HAP-1 (cell line): ENCODE data around the gene FCN3.

Experiments
- DNase-seq, 2 experiments: peaks; one replicate each; pipeline ENCODE4 v3.0.0-alpha.2; 2016 to 2020; ENCODE audit warnings: low spot score in 2 of 2
- H3K27me3 ChIP-seq: fragments of 250-450 bp; sonication (Bioruptor Pico); 2 replicates; pipeline ENCODE4 v1.5.1; 2020; ENCODE audit warnings: low read depth, mild to moderate bottlenecking, moderate library complexity
- H3K36me3 ChIP-seq: fragments of 250-450 bp; sonication (Bioruptor Pico); replicated peaks from 2 replicates; pipeline ENCODE4 v1.5.1; 2020; ENCODE audit warnings: mild to moderate bottlenecking
- H3K4me1 ChIP-seq: fragments of 250-450 bp; sonication (Bioruptor Pico); 2 replicates; pipeline ENCODE4 v1.5.1; 2020; ENCODE audit warnings: mild to moderate bottlenecking
- H3K4me3 ChIP-seq: fragments of 250-450 bp; sonication (Bioruptor Pico); 2 replicates; pipeline ENCODE4 v1.5.1; 2020; ENCODE audit warnings: mild to moderate bottlenecking, moderate library complexity
- H3K9me3 ChIP-seq: fragments of 250-450 bp; sonication (Bioruptor Pico); 2 replicates; pipeline ENCODE4 v1.5.1; 2020; ENCODE audit warnings: mild to moderate bottlenecking, moderate library complexity
- in situ Hi-C: fragments of 300-500 bp; cut with MboI; formaldehyde crosslinking; loops from 3 replicates; pipeline ENCODE4 v1.14.3; 2020; ENCODE audit warnings: low sequenced_read_pairs, inconsistent platforms, mixed read lengths

The FCN3 gene

GRCh38 chr1:27355683-27356082, 18.9 kb downstream of the FCN3 start:
- Histone ChIP-seq H3K4me3 (no peak overlapping the region), H3K4me1 (peaks cover 3% of the 10 kb centered on the region; the same call in 1 of the 2 replicates), H3K36me3 (peaks cover 5% of the 10 kb centered on the region; the same call in 1 of the 2 replicates)

GRCh38 chr1:27353629-27354028, 21.0 kb downstream of the FCN3 start:
- Histone ChIP-seq H3K36me3 (peaks cover 5% of the 10 kb centered on the region; the same call in 1 of the 2 replicates), H3K27me3 (no peaks in the 10 kb centered on the region), H3K9me3 (no peaks in the 10 kb centered on the region), H3K4me1 (peaks cover 3% of the 10 kb centered on the region; the same call in 1 of the 2 replicates), H3K4me3 (no peak overlapping the region)
- in situ Hi-C loops, result no loop called here
- DNase-seq, result no peak

More at GRCh38 chr1:27355683-27356082, 18.9 kb downstream of the FCN3 start:
- in situ Hi-C loops, result no loop called here
- Histone ChIP-seq H3K9me3 (no peaks in the 10 kb centered on the region), H3K27me3 (no peaks in the 10 kb centered on the region)
- DNase-seq, result no peak

GRCh38 chr1:27353166-27353565, 21.5 kb downstream of the FCN3 start:
- H3K9me3 ChIP-seq, result no peaks in the 10 kb centered on the region
- peaks cover 3% of the 10 kb centered on the region; the same call in 1 of the 2 replicates for H3K4me1 ChIP-seq

GRCh38 chr1:27351541-27352107, 23.0 kb downstream of the FCN3 start:
- in situ Hi-C loops, result no loop called here
- Histone ChIP-seq H3K27me3 (no peaks in the 10 kb centered on the region), H3K36me3 (0 out of 2 replicates have a peak, but pooled peaks cover 2% of the 10 kb centered on the region), H3K9me3 (no peaks in the 10 kb centered on the region), H3K4me3 (no peak overlapping the region), H3K4me1 (no peaks in the 10 kb centered on the region)
- no peak for DNase-seq

More at GRCh38 chr1:27353166-27353565, 21.5 kb downstream of the FCN3 start:
- DNase-seq, result no peak
- Histone ChIP-seq H3K27me3 (no peaks in the 10 kb centered on the region), H3K36me3 (peaks cover 5% of the 10 kb centered on the region; the same call in 1 of the 2 replicates), H3K4me3 (no peak overlapping the region)
- in situ Hi-C loops, result no loop called here

GRCh38 chr1:27350663-27351540, 23.7 kb downstream of the FCN3 start:
- Histone ChIP-seq H3K36me3 (0 out of 2 replicates have a peak, but pooled peaks cover 2% of the 10 kb centered on the region), H3K27me3 (no peaks in the 10 kb centered on the region), H3K4me3 (no peak overlapping the region), H3K4me1 (no peaks in the 10 kb centered on the region), H3K9me3 (no peaks in the 10 kb centered on the region)
- in situ Hi-C loops, result no loop called here
- no peak for DNase-seq

GRCh38 chr1:27349784-27350662, 24.6 kb downstream of the FCN3 start:
- H3K4me3 ChIP-seq, result no peak overlapping the region

GRCh38 chr1:27348861-27349783, 25.5 kb downstream of the FCN3 start:
- Histone ChIP-seq H3K27me3 (no peaks in the 10 kb centered on the region), H3K9me3 (no peaks in the 10 kb centered on the region), H3K36me3 (no peaks in the 10 kb centered on the region), H3K4me1 (no peaks in the 10 kb centered on the region), H3K4me3 (no peak overlapping the region)
- in situ Hi-C loops, result no loop called here
- DNase-seq, result peak in 1 of 2 experiments; percentile 38

More at GRCh38 chr1:27349784-27350662, 24.6 kb downstream of the FCN3 start:
- Histone ChIP-seq H3K36me3 (no peaks in the 10 kb centered on the region), H3K9me3 (no peaks in the 10 kb centered on the region), H3K27me3 (no peaks in the 10 kb centered on the region), H3K4me1 (no peaks in the 10 kb centered on the region)
- in situ Hi-C loops, result no loop called here
- DNase-seq, result no peak

- H3K36me3 ChIP-seq, result no peaks in the 10 kb centered on the region
- in situ Hi-C loops, result no loop called here
These were observed 27.5 kb downstream of the FCN3 start for GRCh38 chr1:27346991-27347624.

GRCh38 chr1:27346357-27346756, 28.3 kb downstream of the FCN3 start:
- in situ Hi-C loops, result no loop called here
- Histone ChIP-seq H3K4me3 (no peak overlapping the region), H3K9me3 (no peaks in the 10 kb centered on the region), H3K4me1 (no peaks in the 10 kb centered on the region), H3K27me3 (no peaks in the 10 kb centered on the region), H3K36me3 (no peaks in the 10 kb centered on the region)
- DNase-seq, result no peak

More at GRCh38 chr1:27346991-27347624, 27.5 kb downstream of the FCN3 start:
- H3K4me1 ChIP-seq, result no peaks in the 10 kb centered on the region
- no peak for DNase-seq
- no peak overlapping the region for H3K4me3 ChIP-seq
- H3K9me3 ChIP-seq, result no peaks in the 10 kb centered on the region
- no peaks in the 10 kb centered on the region for H3K27me3 ChIP-seq

GRCh38 chr1:27345272-27345671, 29.4 kb downstream of the FCN3 start:
- Histone ChIP-seq H3K36me3 (no peaks in the 10 kb centered on the region), H3K4me1 (no peaks in the 10 kb centered on the region), H3K27me3 (no peaks in the 10 kb centered on the region), H3K9me3 (no peaks in the 10 kb centered on the region), H3K4me3 (no peak overlapping the region)
- no peak for DNase-seq
- in situ Hi-C loops, result no loop called here

GRCh38 chr1:27343639-27344025, 31.0 kb downstream of the FCN3 start:
- no peaks in the 10 kb centered on the region for H3K4me1 ChIP-seq
- H3K4me3 ChIP-seq, result no peak overlapping the region
- in situ Hi-C loops, result no loop called here

More at GRCh38 chr1:27343639-27344025, 31.0 kb downstream of the FCN3 start:
- DNase-seq, result no peak
- no peaks in the 10 kb centered on the region for H3K27me3 ChIP-seq
- no peaks in the 10 kb centered on the region for H3K36me3 ChIP-seq
- H3K9me3 ChIP-seq, result no peaks in the 10 kb centered on the region
